ENCODE measurements around the gene TRIAP1. TPM values are rescaled to one million over a fixed set of nuclear protein-coding genes. Genes with fewer than 3 reads are reported as not detected.
A peak's percentile ranks its signal among the peaks of the same experiment; 100 is the strongest.

Gene TRIAP1
- 10 to 100 TPM in 4 of 6 donors, 1 to 10 TPM in 1, not detected in 1; 5.2 to 21.1 (median 18.7) TPM for total RNA-seq

- peaks cover 19 to 33% (median 25%) of the 10 kb centered on the region in 4 donors for H3K4me1 ChIP-seq
- H3K27ac ChIP-seq = peak within 1 kb of the TSS; percentile 85 to 95 (median 88)
- peaks cover 4 to 54% (median 25%) of the 10 kb centered on the region in 4 donors for H3K36me3 ChIP-seq
- 0% methylated on average over 28 to 32 of the region's 73 CpGs for WGBS, 2 donors
- peak; percentile 98 to 99 for TF ChIP-seq POLR2AphosphoS5 (IDR thresholded peaks at IDR 0.05)
- TF ChIP-seq POLR2A (IDR thresholded peaks at IDR 0.05) = peak in 3 of 4 donors; percentile 55 to 85 (median 77)
- TF ChIP-seq EP300 (IDR thresholded peaks at IDR 0.05) = peak in 1 of 4 donors; percentile 78
- TF ChIP-seq, protein P1, sequence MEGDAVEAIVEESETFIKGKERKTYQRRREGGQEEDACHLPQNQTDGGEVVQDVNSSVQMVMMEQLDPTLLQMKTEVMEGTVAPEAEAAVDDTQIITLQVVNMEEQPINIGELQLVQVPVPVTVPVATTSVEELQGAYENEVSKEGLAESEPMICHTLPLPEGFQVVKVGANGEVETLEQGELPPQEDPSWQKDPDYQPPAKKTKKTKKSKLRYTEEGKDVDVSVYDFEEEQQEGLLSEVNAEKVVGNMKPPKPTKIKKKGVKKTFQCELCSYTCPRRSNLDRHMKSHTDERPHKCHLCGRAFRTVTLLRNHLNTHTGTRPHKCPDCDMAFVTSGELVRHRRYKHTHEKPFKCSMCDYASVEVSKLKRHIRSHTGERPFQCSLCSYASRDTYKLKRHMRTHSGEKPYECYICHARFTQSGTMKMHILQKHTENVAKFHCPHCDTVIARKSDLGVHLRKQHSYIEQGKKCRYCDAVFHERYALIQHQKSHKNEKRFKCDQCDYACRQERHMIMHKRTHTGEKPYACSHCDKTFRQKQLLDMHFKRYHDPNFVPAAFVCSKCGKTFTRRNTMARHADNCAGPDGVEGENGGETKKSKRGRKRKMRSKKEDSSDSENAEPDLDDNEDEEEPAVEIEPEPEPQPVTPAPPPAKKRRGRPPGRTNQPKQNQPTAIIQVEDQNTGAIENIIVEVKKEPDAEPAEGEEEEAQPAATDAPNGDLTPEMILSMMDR (IDR thresholded peaks at IDR 0.05) = peak in 3 of 6 experiments; percentile 14 to 45 (median 19)
- peak within 1 kb of the TSS; percentile 74 to 100 (median 85) for H3K4me3 ChIP-seq
- H3K27me3 ChIP-seq = no peaks in the 10 kb centered on the region
- ATAC-seq (ENCODE audit: low FRiP score in 2 of 2) = peak; percentile 97 to 99
- H3K9me3 ChIP-seq = no peaks in the 10 kb centered on the region
- peak; percentile 79 to 98 for DNase-seq
Observed at GRCh38 chr12:120445911-120446843, at the start of gene TRIAP1, which contains the start of gene GATC. Gene TRIAP1 (minus strand): TSS chr12:120446384. CDS start chr12:120446372, 12 bp downstream. Gene GATC (plus strand): TSS chr12:120446444. CDS start chr12:120446481, 37 bp downstream.

DNA sequence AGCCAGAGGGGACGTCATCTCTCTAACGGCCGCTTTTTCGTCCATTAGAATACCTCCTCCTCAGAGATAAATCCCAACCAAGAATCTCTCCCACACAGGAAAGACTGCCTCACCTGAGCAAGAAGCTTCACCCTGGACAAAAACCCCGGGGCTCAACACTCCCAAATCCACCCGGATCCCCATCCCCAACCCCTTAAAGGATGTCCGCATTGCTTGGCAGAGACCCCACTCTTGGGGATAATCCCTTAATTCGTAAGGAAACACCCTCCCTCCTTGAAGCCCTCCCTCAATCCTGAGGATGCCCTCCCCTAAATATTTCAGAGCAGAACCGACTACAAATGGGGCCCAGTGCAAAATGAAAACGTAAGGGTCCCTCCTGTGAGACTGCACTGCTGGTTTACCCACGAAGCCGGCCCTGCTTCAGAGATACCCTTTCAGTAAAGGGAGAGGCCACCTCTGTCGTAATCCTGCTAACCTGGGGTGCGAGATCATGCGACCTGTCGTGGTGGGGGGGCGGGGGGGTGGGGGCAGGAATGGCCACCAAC is 49.1 kb upstream of the TRIAP1 start:
- Histone ChIP-seq H3K4me3 (peak overlapping the region; percentile 60 to 99 (median 94)), H3K27ac (peak overlapping the region in 3 of 4 donors; percentile 87 to 96 (median 92)), H3K36me3 (peaks cover 0 to 27% (median 8%) of the 10 kb centered on the region in 4 donors), H3K9me3 (no peaks in the 10 kb centered on the region), H3K27me3 (no peaks in the 10 kb centered on the region), H3K4me1 (peaks cover 18 to 26% (median 22%) of the 10 kb centered on the region in 4 donors)
- WGBS, 2 donors = 29 to 43% methylated on average over 12 to 16 of the region's 17 CpGs
- no peak for ATAC-seq (ENCODE audit: low FRiP score in 2 of 2)
- DNase-seq = no peak
- no peak for TF ChIP-seq EP300 (IDR thresholded peaks at IDR 0.05)
- TF ChIP-seq POLR2AphosphoS5 (IDR thresholded peaks at IDR 0.05) = no peak
- TF ChIP-seq, protein P1 (IDR thresholded peaks at IDR 0.05) = no peak
- TF ChIP-seq POLR2A (IDR thresholded peaks at IDR 0.05) = no peak

- H3K36me3 ChIP-seq = peaks cover 0 to 9% (median 2%) of the 10 kb centered on the region in 4 donors
- H3K27me3 ChIP-seq = no peaks in the 10 kb centered on the region
- TF ChIP-seq POLR2AphosphoS5 (IDR thresholded peaks at IDR 0.05) (no peak), POLR2A (IDR thresholded peaks at IDR 0.05) (no peak), EP300 (IDR thresholded peaks at IDR 0.05) (no peak)
- TF ChIP-seq, protein P1 (IDR thresholded peaks at IDR 0.05) = no peak
- no peak for ATAC-seq (ENCODE audit: low FRiP score in 2 of 2)
- H3K27ac ChIP-seq = no peak overlapping the region
- no peak overlapping the region for H3K4me3 ChIP-seq
- no peak for DNase-seq
- H3K9me3 ChIP-seq = no peaks in the 10 kb centered on the region
- 83 to 97% methylated on average over 2 of the region's 2 CpGs for WGBS, 2 donors
- H3K4me1 ChIP-seq = peaks cover 4 to 8% (median 6%) of the 10 kb centered on the region in 4 donors
Observed at GRCh38 chr12:120490833-120491512, 44.8 kb upstream of the TRIAP1 start.

DNA sequence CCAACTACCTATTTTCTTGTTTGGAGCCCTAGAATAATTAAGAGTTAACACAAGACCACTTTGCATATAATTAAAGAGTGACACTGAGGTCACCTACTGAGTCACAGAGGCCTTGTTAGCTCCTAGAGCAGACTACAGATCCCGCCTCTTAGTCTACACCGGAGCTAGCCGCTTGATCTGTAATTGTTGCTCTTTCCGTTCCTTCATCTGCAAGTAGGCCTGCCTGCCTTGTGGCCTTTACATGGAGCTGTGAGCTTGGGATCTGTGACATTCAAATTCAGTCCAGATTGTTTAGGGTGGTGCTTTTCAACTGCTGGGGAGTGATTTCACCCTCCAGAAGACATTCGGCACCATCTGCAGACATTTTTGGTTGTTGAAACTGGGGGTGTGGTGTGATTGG is 44.1 kb upstream of the TRIAP1 start:
- Histone ChIP-seq H3K4me3 (no peak overlapping the region), H3K36me3 (peaks cover 0 to 9% (median 2%) of the 10 kb centered on the region in 4 donors), H3K9me3 (no peaks in the 10 kb centered on the region), H3K27ac (no peak overlapping the region), H3K27me3 (no peaks in the 10 kb centered on the region), H3K4me1 (peaks cover 4 to 7% (median 5%) of the 10 kb centered on the region in 4 donors)
- WGBS, 2 donors = 93 to 100% methylated on average over 5 of the region's 5 CpGs
- no peak for ATAC-seq (ENCODE audit: low FRiP score in 2 of 2)
- TF ChIP-seq POLR2A (IDR thresholded peaks at IDR 0.05) (no peak), EP300 (IDR thresholded peaks at IDR 0.05) (no peak), POLR2AphosphoS5 (IDR thresholded peaks at IDR 0.05) (no peak)
- TF ChIP-seq, protein P1 (IDR thresholded peaks at IDR 0.05) = no peak
- DNase-seq = no peak
